Measurements from ENCODE around the gene SHOC2.

SHOC2 gene

DNA sequence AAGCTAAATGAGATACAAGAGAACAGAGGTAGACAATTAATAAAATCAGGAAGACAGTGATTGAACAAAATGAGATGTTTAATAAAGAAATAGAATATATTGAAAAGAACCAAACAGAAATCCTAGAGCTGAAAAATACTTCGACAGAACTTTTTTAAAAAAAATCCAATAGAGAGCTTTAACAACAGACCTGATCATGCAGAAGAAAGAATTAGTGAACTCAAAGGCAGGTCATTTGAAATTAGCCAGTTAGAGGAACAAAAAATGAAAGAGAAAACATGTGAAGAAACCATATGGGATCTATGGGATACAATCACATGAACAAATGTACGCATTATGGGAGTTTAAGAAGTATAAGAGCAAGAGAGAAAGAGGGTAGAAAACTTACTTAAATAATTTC lies 120.1 kb downstream of the SHOC2 start:
- CTCF ChIA-PET = no interaction called here
- no peak overlapping the region for H3K27ac ChIP-seq (ENCODE audit: insufficient read depth in 1 of 2, low read depth in 1 of 2, low read length in 2 of 2, poor library complexity in 1 of 2, severe bottlenecking in 2 of 2)
- no peaks in the 10 kb centered on the region for H3K36me3 ChIP-seq (ENCODE audit: control insufficient read depth in 4 of 4, insufficient read depth in 4 of 4, low read length in 3 of 4)
- H3K4me3 ChIP-seq (ENCODE audit: control insufficient read depth in 1 of 7, extremely low read depth in 1 of 7, insufficient read depth in 4 of 7, low read depth in 2 of 7, low read length in 6 of 7) = no peak overlapping the region
- H3K9me3 ChIP-seq (ENCODE audit: control extremely low read depth in 1 of 5, control insufficient read depth in 4 of 5, insufficient read depth in 2 of 5, low read depth in 1 of 5, low read length in 4 of 5) = peaks cover 3 to 35% (median 10%) of the 10 kb centered on the region in 5 experiments
- POLR2A ChIA-PET = no interaction called here
- no peaks in the 10 kb centered on the region for H3K4me1 ChIP-seq (ENCODE audit: control extremely low read depth in 1 of 4, control insufficient read depth in 4 of 4, insufficient read depth in 4 of 4, low read length in 3 of 4)
- H3K27me3 ChIP-seq (replicated peaks in 2 of 5; ENCODE audit: control insufficient read depth in 4 of 5, insufficient read depth in 5 of 5, low read length in 4 of 5) = no peaks in the 10 kb centered on the region
- DNase-seq = no peak
- no CpG with 5 or more reads among the region's 2 CpGs for WGBS (ENCODE audit: insufficient coverage)

GRCh38 chr10:111057006-111057405 lies 137.6 kb downstream of the SHOC2 start:
- H3K27ac ChIP-seq (ENCODE audit: insufficient read depth in 1 of 2, low read depth in 1 of 2, low read length in 2 of 2, poor library complexity in 1 of 2, severe bottlenecking in 2 of 2) = no peak overlapping the region
- ChIA-PET POLR2A (no interaction called here), CTCF (no interaction called here)
- H3K9me3 ChIP-seq (ENCODE audit: control extremely low read depth in 1 of 5, control insufficient read depth in 4 of 5, insufficient read depth in 2 of 5, low read depth in 1 of 5, low read length in 4 of 5) = peaks cover 2 to 19% (median 3%) of the 10 kb centered on the region in 5 experiments
- no peak overlapping the region for H3K4me3 ChIP-seq (ENCODE audit: control insufficient read depth in 1 of 7, extremely low read depth in 1 of 7, insufficient read depth in 4 of 7, low read depth in 2 of 7, low read length in 6 of 7)
- no peaks in the 10 kb centered on the region for H3K36me3 ChIP-seq (ENCODE audit: control insufficient read depth in 4 of 4, insufficient read depth in 4 of 4, low read length in 3 of 4)
- H3K27me3 ChIP-seq (replicated peaks in 2 of 5; ENCODE audit: control insufficient read depth in 4 of 5, insufficient read depth in 5 of 5, low read length in 4 of 5) = peaks cover 0 to 2% (median 0%) of the 10 kb centered on the region in 5 experiments
- H3K4me1 ChIP-seq (ENCODE audit: control extremely low read depth in 1 of 4, control insufficient read depth in 4 of 4, insufficient read depth in 4 of 4, low read length in 3 of 4) = no peaks in the 10 kb centered on the region
- WGBS (ENCODE audit: insufficient coverage) = no CpG with 5 or more reads among the region's 1 CpG
- DNase-seq = no peak

All from common myeloid progenitor, CD34-positive (primary cell).